ENCODE measurements around the gene ADCYAP1R1.

The ADCYAP1R1 gene

DNA sequence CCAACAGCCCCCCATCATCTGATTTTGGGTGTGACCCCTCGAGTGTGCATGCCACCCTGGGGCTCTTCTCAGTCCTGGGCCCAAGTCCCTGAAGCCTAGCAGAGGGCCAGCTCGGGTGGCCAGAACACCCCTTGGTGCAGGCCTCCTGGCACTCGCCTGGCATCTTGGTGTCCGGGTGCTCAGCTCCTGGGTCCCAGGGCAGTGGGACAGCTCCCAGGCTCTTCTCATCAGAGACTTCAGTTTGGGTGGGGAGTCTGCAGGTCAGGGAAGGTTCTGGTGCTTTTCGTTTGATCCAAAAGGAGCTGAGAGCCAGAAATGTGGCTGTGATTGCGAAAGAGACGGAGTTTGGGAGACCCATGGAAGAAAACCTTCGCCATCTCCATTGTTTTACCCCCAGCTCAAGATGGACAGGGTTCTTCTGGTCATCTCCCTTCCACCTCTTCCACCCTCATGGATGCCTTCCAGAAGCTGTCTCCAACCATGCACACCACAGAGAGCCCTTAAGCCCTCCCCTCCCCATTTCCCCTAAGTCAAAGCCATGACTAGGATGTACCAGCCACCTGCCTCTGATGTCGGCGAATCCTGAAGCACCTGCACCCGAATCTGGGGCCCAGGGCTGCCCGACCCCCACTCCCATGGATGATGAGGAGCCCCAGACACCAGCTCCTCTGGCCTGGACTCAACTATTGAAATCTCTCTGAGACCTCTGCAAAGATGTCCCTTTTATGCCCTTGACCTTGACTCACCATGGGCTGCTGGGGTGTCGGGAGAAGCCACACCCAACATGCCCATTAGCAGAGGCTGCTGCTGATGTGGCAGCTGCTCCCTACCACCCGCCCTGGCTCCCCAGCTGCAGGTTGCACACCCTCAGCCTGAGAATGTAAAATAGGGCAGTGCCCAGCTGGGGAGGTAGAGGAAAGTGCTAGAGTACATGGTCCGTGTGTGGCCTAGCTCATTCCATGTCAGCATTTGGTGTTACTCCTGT lies 55.3 kb downstream of the ADCYAP1R1 start:
- no peak for DNase-seq

DNA sequence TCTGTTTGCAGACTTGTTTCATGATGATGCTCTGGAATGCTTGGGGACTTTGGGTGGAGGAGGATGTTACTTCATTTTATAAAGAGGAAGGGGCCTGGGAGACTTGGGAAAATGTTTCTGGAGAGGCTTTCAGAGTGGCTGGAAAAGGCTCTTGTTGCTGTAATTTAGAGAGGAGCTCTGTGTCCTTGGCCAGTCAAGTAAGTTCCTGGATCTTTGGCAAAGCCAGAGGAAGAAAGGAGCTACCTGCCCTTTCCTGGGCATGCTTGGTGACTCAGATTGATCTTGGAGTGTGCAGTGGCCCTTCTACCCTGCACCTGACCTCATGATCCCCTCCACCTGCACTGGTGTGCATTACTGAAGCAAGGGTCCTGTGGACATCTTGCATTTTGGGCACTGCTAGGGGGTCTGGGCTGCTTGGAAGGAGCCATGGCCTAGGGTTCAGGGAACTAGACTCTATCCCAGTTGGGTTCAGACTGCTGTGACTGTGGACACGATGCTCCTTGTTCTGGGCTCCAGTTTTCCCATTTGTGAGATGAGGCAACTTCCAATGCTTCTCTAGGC lies 56.1 kb downstream of the ADCYAP1R1 start:
- no peak for DNase-seq

DNA sequence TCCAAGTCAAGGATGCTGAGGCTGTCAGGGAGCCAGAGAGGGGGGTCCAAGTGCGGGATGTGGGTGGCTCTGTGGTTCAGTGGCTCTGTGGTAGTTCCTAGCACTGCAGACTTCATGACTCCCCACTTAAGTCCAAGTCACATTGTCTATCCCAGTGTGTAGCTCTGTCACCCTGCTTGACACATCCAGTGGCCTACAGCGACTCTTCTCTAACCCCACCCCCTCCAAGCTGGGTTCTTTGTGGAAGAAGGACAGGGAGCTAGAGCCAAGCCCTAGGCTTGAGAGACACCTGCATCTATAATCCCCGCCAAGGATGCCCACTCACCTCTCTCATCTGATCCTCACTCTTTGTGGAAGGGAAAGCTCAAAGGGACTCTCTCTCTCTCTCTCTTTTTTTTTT lies 57.6 kb downstream of the ADCYAP1R1 start:
- DNase-seq = no peak

DNA sequence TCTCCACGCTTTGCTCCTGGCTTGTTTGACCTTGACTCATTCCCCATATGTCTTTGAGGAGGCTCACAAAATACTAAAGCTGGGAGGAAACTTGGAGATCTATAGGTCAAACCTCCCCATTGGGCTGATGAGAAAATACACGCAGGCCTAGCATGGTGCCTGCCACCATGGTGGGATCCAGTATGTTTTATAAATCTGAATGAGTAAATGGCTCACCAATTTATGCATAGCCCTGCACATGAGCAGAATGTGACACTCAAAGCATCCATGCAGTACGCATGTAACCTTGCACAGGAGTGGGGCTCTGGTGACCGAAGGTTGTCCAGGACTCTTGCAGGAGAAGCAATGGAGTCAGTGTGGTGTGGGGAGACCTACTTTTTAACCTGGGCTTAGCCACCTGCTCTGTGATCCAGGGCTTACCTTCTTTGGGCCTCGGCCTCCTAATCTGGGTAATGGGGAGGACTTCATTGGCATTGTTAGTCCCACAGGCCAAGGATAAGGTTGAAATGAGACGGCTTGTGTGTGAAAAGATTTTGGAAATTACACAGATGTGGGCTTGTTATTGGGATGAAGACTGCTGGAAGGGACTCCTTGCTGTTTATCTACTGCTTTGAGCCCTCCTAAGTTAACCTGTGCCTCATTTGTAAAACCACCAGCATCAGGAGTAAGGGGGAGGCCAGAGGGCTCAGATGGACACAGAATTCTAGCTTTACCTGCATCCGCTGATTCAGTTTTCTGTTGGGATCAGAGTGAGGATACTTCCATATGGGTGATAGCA lies 58.4 kb downstream of the ADCYAP1R1 start:
- DNase-seq = no peak

DNA sequence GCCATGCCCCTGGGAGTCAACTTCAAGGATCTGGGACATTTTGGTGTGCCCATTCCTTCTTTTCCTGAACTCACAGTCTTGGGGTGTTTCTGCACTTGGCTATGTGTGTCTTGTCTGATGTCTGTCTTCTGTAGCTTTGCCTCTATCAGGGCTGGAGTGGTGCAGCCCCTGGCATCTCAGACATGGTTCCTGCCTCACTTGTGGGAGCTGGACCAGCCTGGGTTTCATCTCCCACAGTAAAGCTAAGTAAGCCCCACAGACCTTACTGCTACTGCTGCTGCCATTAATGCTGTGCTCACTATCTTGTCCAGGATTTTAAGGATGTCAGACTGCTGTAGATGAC lies 59.0 kb downstream of the ADCYAP1R1 start:
- no peak for DNase-seq

DNA sequence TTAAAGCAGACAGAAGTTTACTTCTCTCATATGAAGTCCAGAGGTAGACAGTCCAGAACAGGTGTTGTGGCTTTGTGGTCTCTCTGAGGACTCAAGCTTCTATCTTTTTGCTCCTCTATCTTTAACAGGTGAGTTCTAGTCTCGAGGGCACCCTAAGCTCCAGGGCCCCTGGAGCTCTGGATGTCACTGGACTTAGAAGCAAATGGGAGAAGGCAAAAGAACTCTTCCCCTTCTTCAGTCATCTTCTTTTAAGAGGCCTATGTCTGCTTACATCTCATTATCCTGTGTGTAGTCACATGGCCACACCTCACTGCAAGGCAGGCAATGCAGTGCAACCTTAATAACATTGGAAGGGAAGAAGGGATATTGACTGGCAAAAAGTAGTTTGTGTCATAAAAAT lies 61.6 kb downstream of the ADCYAP1R1 start:
- DNase-seq = no peak

DNA sequence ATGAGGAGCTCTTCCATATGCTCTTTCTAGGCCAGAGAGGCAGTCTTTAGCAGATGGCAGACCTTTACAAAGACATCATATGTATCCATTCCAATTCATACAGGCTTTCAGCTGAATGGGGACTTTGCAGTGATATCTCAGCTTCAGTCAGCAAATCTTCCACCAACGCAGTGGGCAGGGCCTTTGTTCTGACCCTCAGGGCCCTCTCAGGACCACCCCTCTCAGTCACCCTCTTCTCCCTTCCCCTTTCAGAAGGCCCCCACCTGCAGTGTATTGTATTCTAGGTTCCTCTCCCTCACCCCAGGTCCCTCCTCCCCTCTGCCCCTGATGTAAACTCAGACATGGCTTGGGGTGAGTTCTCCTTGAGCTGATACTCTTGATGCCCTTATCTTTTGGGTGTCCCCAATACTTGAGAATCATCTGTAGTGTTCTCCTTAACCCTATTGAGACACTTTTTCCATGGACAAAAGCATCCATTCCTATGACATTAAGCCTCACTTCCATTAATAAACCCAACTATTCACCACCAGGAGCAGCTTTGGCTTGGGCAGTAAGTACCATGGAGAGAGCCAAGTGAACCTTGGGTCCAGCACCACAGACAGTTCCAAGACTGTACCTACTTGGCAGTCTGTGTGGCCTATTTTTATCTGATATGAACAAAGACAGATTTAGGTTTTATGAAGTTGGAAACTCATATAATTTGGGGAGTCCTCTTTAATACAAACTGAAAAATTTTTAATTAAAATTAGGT lies 62.7 kb downstream of the ADCYAP1R1 start:
- DNase-seq = no peak

DNA sequence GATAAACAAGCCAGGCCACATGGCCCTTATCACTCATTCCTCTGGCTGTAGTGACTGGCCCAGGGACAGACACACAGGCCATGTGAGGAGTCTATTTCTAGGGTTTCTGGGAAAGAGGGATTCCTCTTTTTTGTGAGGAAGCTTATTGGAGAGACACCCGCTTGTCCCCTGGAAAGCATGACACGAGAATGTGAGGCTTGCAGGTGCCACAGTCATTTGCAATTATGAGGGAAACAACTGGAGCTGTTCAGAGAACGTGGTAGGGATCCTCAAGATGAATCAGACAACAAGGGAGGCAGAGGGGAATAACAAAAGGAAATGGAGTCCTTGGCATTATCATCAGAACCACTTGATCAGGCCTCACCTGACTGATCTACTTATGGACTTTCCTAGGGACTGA lies 64.5 kb downstream of the ADCYAP1R1 start:
- DNase-seq = no peak

DNA sequence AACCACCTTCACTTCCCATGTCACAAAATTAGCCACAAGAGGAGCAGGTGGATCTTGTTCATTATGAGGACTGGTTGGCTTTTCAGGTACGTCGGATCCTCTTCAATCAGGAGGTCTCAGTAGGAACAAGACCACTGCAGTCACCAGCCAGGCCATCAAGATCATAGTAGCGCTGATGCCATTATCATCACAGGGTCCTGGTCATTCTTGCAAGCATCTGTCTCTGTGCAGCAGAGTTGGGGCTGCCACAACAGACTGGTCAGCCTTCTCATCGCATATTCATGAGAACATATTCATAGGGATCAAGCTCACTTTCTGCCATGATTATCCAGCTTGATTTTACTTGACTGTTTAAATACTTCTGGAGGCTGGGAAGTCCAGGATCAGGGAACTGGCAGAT lies 67.1 kb downstream of the ADCYAP1R1 start:
- no peak for DNase-seq

DNA sequence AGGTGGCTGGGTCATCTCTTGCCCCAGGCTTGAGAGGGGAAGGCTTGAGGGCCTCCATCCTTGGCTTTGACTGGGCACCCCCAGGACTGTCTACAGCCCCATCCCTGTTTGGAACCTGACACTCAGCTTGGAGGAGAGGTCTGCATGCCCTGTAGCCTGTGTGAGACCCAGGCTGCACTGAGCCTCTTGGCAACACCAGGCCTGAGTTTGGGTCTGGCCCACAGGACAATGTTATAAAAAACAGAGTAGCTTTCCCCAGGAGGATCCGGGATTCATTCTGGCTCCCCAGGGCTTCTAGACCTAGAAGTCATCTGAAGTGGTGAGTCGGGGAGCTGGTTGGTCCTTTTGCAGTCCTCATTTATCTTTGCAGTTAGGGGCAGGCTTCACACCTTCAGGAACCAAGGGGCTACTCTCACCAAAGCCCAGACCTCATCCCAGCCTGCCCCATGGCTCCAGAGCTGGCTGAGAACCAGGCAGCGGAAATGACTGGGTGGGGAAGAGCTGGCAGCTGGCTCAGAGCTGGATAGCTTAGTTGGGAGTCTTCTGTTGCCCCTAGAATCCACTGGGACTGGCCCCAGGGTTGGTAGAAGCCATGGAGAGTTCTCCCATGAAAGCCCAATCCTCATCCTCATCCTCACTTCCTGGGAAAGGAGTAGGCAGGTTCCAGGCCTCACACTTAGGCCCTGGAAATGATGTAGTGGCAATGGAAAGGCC lies 68.8 kb downstream of the ADCYAP1R1 start:
- no peak for DNase-seq

DNA sequence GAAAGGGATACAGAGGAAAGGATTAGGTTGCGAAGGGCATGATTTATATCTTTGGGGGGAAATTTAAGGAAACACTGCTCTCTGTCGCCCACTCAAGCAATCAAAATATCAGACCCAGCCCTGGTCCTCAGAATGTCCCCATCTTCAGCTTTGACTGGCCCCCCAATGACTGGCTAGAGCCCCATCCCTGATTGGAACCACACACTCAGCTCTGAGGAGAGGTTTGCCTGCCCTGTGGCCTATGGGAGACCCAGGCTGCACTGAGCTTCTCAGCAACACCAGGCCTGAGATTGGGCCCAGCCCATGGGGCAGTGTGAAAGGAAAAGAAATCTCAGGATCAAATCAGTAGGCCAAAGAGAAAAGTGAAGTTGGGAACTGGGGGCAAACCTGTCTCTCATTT lies 69.5 kb downstream of the ADCYAP1R1 start:
- DNase-seq = no peak

DNA sequence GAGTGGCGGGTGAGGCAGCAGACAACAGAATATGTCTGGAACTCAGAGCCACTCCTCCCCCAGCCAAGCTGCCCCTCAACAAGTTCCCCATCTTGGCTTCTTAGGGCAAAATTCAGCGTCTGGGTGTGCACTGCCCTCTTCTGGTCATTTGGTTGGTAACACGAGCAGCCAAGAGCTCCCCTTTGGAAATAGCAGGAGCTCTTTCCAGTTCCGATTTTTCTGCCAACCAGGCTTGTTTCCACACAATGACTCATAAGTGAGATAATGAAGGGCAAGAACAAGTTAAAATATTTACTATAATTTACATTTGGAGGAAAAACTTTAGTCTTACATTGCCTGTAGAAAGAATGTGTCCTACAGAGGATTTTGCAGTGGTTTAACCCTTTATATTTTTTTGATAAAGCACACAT lies 70.5 kb downstream of the ADCYAP1R1 start:
- DNase-seq = peak; percentile 36

DNA sequence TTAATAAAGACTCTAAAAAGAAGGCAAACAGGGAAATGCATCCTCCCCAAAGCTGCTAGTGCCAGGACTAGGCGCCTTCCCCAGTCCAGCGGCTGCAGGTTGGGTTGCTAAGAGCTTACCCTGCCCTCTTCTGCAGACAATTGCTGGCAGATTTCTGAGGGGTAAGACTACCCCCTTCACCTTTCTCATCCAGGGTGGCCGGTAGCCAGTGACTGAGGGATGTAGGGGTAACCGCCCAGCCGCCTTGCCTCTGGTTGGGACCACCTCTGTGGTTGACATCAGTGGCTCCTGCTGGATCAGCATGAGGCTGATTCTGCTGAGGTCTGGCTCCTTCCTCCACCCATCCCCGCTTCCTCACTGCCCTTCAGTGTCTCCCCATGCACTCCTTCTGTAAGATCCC lies 71.2 kb downstream of the ADCYAP1R1 start:
- no peak for DNase-seq

DNA sequence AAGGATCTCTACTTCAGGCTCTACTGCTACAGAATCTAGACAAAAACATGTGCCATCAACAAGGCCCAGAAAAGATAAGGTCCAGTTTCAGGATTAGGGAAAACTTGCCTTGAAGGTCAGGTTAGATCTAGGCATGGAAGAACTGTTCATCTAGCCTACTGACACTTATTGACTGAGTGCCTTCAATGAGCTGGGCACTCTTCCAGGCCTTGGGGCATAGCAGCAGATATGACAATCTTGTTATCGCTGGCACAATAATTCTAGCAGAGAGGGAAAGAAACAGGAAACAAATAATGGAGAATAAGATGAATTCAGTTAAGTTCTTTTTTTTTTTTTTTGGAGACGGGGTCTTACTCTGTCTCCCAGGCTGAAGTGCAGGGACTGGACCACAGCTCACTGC lies 71.6 kb downstream of the ADCYAP1R1 start:
- DNase-seq = no peak

DNA sequence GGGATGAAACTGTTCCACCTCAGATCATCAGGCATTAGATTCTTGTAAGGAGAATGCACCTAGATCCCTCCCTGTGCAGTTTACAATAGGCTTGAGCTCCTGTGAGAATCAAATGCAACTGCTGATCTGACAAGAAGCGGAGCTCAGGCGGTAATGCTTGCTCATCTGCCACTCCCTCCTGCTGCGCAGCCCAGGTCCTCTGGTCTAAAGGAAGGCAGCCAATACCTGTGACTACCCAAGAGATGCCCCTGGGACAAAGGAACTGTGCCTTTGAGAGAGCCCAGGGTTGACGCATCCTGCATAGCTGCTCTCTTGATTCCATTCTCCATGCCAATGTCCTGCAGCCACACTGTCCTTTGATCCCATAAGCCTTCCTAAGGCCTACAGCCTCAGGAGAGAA lies 73.1 kb downstream of the ADCYAP1R1 start:
- DNase-seq = no peak

DNA sequence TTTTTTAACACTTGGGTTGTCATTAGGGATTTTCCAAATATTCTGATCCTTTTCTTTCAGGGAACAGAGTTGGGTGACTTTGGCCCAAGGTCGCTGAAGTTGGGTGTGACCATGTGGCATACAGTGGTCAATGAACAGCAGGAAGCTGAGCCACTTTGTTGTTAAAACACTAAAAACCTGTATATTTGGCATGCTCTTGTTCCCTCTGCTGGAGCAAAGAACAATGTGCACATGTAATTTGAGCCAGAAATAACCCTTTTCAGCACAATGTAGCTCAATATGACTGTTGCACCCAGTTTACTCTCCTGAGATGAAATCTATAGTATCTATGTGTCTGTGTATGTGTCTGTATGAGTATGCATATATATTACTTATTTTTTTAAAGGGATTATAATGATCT lies 74.9 kb downstream of the ADCYAP1R1 start:
- no peak for DNase-seq

DNA sequence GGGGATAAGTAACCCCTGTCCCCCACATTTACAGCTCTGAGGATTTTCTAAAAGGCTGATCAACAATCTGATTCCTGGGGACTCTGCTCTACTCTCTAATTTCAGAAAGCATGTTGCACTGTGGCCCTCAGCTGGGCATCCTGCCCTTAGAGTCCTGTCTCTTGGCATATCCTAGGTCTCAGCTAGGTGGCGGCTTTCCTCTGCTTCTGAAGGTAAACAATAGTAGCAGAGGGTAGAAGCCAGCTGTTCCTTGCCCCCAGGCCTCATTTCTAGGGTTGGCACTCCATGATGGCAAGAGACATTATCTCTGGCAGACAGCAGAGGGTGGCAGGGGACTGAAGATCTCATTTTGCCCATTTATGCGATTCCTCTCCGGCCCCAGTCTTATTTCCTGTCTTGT lies 77.0 kb downstream of the ADCYAP1R1 start:
- DNase-seq = no peak

DNA sequence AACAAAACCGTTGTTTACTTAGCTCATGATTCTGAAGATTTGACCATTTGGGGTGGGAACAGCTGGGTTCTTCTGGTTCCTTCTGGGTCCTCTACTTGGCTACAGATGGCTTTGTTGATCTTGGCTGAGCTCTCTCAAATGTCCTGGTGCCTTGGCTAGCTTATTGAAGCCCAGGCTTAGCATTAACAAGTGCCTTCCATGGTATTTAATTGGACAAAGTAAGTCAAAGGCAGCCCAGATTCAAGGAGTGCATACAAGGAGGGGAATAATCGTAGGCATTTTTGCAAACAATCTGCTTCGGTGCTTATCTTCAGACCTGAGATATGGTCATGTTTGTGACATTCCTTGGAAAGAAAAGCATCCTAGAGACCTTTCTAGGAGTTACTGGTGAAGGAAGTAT lies 81.4 kb downstream of the ADCYAP1R1 start:
- DNase-seq = no peak

DNA sequence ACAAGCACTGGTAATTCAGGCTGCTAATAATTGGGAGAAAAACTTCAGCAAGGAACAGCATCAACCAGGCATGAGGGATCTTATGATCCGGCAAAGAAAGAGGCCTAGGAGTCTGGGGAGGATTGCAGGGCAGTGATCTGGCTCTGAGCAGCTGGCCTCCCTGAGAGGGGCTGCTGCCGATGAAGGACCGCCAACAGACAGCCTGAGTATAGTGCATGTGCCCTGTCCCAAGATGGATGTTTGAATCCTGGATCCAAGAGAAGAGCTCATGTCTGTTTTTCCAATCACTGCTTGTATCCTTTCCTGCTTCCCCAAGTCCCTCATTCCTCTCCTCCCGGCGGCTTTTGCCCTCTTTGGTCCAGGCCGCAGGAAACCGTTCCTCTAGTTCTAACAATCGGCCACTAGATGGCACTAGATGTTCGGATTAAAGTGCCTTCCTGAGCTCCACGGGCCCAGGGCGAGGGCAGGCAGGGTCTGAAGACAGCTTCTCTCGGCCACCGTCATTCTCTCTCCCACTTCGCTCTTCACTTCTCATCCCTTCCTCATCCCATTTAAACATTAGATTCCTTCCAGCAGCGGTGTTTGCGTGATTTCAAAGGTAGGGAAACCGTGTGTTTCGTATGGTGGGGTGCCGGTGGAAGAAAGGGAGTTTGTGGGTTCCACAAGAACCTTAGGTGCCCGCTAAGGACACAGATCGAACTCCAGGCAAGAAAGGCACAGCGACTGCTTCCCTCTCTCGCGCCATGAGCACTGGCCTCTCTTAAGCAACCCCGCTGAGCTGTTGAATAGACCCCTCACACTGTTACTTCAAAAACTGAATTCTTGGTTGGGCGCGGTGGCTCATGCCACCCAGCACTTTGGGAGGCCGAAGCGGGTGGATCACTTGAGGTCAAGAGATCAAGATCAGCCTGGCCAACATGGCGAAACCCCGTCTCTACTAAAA lies 82.4 kb downstream of the ADCYAP1R1 start:
- peak; percentile 47 for DNase-seq

DNA sequence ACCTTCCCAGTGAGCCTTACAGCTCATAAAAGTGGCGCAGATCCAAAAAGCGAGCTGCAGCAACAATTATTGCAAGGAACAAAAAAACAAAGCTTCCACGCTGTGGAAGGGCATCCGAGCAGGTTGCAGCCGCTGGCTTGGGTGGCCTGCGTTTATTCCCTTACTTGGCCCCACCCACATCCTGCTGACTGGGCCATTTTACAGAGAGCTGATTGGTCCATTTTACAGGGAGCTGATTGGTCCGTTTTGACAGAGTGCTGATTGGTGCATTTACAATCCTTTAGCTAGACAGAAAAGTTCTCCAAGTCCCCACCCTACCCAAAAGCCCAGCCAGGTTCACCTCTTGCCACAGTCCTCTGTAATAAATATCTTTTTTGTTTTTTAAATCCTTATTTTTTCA lies 85.1 kb downstream of the ADCYAP1R1 start:
- no peak for DNase-seq

DNA sequence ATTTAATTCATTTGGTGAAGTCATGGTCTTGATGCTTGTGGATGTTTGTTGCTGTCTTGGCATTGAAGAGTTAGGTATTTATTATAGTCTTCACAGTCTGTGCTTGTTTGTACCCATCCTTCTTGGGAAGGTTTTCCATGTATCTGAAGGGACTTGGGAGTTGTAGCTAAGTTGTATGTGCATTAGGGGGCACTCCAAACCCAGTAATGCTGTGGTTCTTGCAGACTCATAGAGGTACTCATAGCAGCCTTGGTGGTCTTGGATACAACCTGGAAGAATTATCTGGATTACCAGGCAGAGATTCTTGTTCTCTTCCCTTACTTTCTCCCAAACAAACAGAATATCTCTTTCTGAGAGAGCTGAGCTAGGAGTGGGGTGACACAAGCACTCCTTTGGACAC lies 93.2 kb downstream of the ADCYAP1R1 start:
- DNase-seq = no peak

Data from CD4-positive, alpha-beta T cell treated with Interleukin-17A for 1 hour (primary cell).